ENCODE data around the gene SAG.

Gene SAG

GRCh38 chr2:233266481-233266880, 41.1 kb upstream of the SAG start:
- H3K4me3 ChIP-seq (ENCODE audit: low read length), result no peak overlapping the region
- H3K79me2 ChIP-seq (ENCODE audit: low read length), result peaks cover 18% of the 10 kb centered on the region
- no peak overlapping the region for H3K4me2 ChIP-seq (ENCODE audit: low read depth, low read length)
- peaks cover 15% of the 10 kb centered on the region for H3F3A ChIP-seq (ENCODE audit: insufficient read depth, low read length)
- H2AFZ ChIP-seq (ENCODE audit: low read length), result no peak overlapping the region
- no peak for DNase-seq
- H3K9me3 ChIP-seq (replicated peaks; ENCODE audit: insufficient read depth, low read length), result no peaks in the 10 kb centered on the region
- H3K4me1 ChIP-seq (ENCODE audit: low read length), result peaks cover 14% of the 10 kb centered on the region
- no peak overlapping the region for H3K9ac ChIP-seq (ENCODE audit: low read length)
- H3K27ac ChIP-seq (ENCODE audit: low read length), result no peak overlapping the region
- H4K20me1 ChIP-seq (ENCODE audit: insufficient read depth, low read length), result no peaks in the 10 kb centered on the region
- TF ChIP-seq EZH2 (optimal IDR thresholded peaks at IDR 0.05; ENCODE audit: low read depth, low read length) (no peak), EZH2phosphoT487 (IDR thresholded peaks at IDR 0.05; ENCODE audit: low read length) (no peak), CTCF (IDR thresholded peaks at IDR 0.05; ENCODE audit: low read length) (no peak)
- peaks cover 18% of the 10 kb centered on the region; the same call in 1 of the 2 replicates for H3K36me3 ChIP-seq (replicated peaks; ENCODE audit: insufficient read depth, low read length)
- H3K9me2 ChIP-seq (replicated peaks; ENCODE audit: insufficient read depth, low read length), result no peaks in the 10 kb centered on the region
- H3K27me3 ChIP-seq (replicated peaks; ENCODE audit: insufficient read depth, low read length), result no peaks in the 10 kb centered on the region

- Histone ChIP-seq H3K4me2 (ENCODE audit: low read depth, low read length) (peak overlapping the region; percentile 47; the same call in 1 of the 2 replicates), H3K9me3 (replicated peaks; ENCODE audit: insufficient read depth, low read length) (no peaks in the 10 kb centered on the region), H3K79me2 (ENCODE audit: low read length) (peaks cover 7% of the 10 kb centered on the region; the same call in 1 of the 2 replicates), H3K27ac (ENCODE audit: low read length) (peak overlapping the region; percentile 83), H3F3A (ENCODE audit: insufficient read depth, low read length) (peaks cover 15% of the 10 kb centered on the region), H3K9me2 (replicated peaks; ENCODE audit: insufficient read depth, low read length) (no peaks in the 10 kb centered on the region), H4K20me1 (ENCODE audit: insufficient read depth, low read length) (no peaks in the 10 kb centered on the region), H2AFZ (ENCODE audit: low read length) (no peak overlapping the region), H3K36me3 (replicated peaks; ENCODE audit: insufficient read depth, low read length) (peaks cover 13% of the 10 kb centered on the region; the same call in 1 of the 2 replicates), H3K9ac (ENCODE audit: low read length) (no peak overlapping the region), H3K4me1 (ENCODE audit: low read length) (peaks cover 14% of the 10 kb centered on the region), H3K4me3 (ENCODE audit: low read length) (no peak overlapping the region), H3K27me3 (replicated peaks; ENCODE audit: insufficient read depth, low read length) (no peaks in the 10 kb centered on the region)
- no peak for TF ChIP-seq CTCF (IDR thresholded peaks at IDR 0.05; ENCODE audit: low read length)
- TF ChIP-seq EZH2 (optimal IDR thresholded peaks at IDR 0.05; ENCODE audit: low read depth, low read length), result no peak
- TF ChIP-seq EZH2phosphoT487 (IDR thresholded peaks at IDR 0.05; ENCODE audit: low read length), result no peak
- peak; percentile 92 for DNase-seq
Measured at GRCh38 chr2:233267516-233268245, 39.9 kb upstream of the SAG start.

- no peaks in the 10 kb centered on the region for H3K9me2 ChIP-seq (replicated peaks; ENCODE audit: insufficient read depth, low read length)
- H3K9me3 ChIP-seq (replicated peaks; ENCODE audit: insufficient read depth, low read length), result no peaks in the 10 kb centered on the region
- peaks cover 15% of the 10 kb centered on the region for H3F3A ChIP-seq (ENCODE audit: insufficient read depth, low read length)
- H2AFZ ChIP-seq (ENCODE audit: low read length), result no peak overlapping the region
- H3K9ac ChIP-seq (ENCODE audit: low read length), result no peak overlapping the region
- H3K4me3 ChIP-seq (ENCODE audit: low read length), result no peak overlapping the region
- H3K4me2 ChIP-seq (ENCODE audit: low read depth, low read length), result no peak overlapping the region
- TF ChIP-seq EZH2phosphoT487 (IDR thresholded peaks at IDR 0.05; ENCODE audit: low read length), result no peak
- no peak for TF ChIP-seq EZH2 (optimal IDR thresholded peaks at IDR 0.05; ENCODE audit: low read depth, low read length)
- no peak for TF ChIP-seq CTCF (IDR thresholded peaks at IDR 0.05; ENCODE audit: low read length)
- no peaks in the 10 kb centered on the region for H4K20me1 ChIP-seq (ENCODE audit: insufficient read depth, low read length)
- H3K4me1 ChIP-seq (ENCODE audit: low read length), result peaks cover 14% of the 10 kb centered on the region
- no peak for DNase-seq
- H3K36me3 ChIP-seq (replicated peaks; ENCODE audit: insufficient read depth, low read length), result peaks cover 11% of the 10 kb centered on the region
- no peak overlapping the region for H3K27ac ChIP-seq (ENCODE audit: low read length)
- no peaks in the 10 kb centered on the region for H3K27me3 ChIP-seq (replicated peaks; ENCODE audit: insufficient read depth, low read length)
- peaks cover 6% of the 10 kb centered on the region; the same call in 1 of the 2 replicates for H3K79me2 ChIP-seq (ENCODE audit: low read length)
Measured at GRCh38 chr2:233270366-233270765, 37.2 kb upstream of the SAG start.

All from MM.1S (cell line).